Upper lobe of left lung (tissue), 4 donors: Measurements from ENCODE around the gene SULT1C2.

ENCODE experiments used
- CTCF ChIP-seq, 6 experiments: fragments of 450-650 bp in 4 of 6; fragments of 200-600 bp in 2 of 6; sonication (generic) in 2 of 6; IDR thresholded peaks; one replicate each; pipeline ENCODE4 v1.5.1; 2016 to 2019; ENCODE audit warnings: antibody characterized with exemption in 6 of 6
- POLR2A ChIP-seq, 4 donors: fragments of 450-650 bp; IDR thresholded peaks; one replicate each; pipeline ENCODE4 v1.5.1; 2016 to 2017; ENCODE audit warnings: antibody characterized with exemption in 4 of 4, mild to moderate bottlenecking in 2 of 4
- POLR2AphosphoS5 ChIP-seq, 2 donors: sonication (generic); formaldehyde crosslinking; IDR thresholded peaks; one replicate each; pipeline ENCODE4 v1.5.1; 2017; ENCODE audit warnings: antibody characterized with exemption in 2 of 2

- no peak for TF ChIP-seq CTCF (IDR thresholded peaks at IDR 0.05)
- TF ChIP-seq POLR2AphosphoS5 (IDR thresholded peaks at IDR 0.05) = no peak
- no peak for TF ChIP-seq POLR2A (IDR thresholded peaks at IDR 0.05)
Observed at GRCh38 chr2:108330979-108331378, 42.3 kb downstream of the SULT1C2 start.
